GM12892 (cell line): ENCODE results near the gene AHNAK2.

ENCODE experiments used
- POLR2A ChIP-seq: IDR thresholded peaks from 2 replicates; pipeline ENCODE4 v1.6.1; 2011; ENCODE audit warnings: low read depth, low read length, control low read depth
- POLR2AphosphoS5 ChIP-seq: IDR thresholded peaks from 2 replicates; pipeline ENCODE4 v1.6.1; 2011; ENCODE audit warnings: low read depth, low read length, control low read depth

DNA sequence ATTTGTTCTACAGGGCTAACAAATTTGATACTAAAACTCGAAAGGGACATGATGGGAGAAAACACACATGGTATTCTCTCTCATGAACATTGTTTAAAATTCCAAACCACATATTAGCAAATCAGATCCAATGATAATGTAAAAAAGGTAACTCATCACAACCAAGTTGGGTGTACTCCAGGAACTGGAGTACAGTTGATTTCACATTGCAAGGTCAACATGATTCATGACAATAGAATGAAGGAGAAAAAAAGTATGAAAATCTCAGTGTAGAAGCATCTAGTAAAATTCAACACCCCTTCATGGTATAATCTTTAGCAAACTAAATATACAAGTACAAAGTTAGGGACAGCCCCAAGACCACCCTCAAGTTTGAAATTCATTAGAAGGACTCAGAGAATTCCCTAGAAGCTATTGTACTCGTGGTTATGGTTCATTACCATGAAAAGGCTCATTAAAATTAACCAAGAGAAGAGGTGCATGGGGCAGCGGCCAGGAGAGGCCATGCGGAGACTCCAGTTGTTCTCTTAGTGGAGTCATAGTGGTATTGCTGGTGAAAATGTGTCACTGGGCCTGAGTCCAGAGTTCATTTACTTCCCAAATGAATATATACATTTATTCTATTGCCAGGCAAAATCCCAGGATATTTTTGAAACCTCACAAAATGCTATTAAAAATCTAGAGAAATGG lies 45.8 kb upstream of the AHNAK2 start:
- TF ChIP-seq POLR2A (no peak), POLR2AphosphoS5 (no peak)
